ENCODE measurements around the gene TGFBR2.
"Not testable (repeated sequence)": the region's sequence is repeated elsewhere in the genome, so short reads cannot be mapped to it uniquely, and the experiment has no call there.

Gene TGFBR2

DNA sequence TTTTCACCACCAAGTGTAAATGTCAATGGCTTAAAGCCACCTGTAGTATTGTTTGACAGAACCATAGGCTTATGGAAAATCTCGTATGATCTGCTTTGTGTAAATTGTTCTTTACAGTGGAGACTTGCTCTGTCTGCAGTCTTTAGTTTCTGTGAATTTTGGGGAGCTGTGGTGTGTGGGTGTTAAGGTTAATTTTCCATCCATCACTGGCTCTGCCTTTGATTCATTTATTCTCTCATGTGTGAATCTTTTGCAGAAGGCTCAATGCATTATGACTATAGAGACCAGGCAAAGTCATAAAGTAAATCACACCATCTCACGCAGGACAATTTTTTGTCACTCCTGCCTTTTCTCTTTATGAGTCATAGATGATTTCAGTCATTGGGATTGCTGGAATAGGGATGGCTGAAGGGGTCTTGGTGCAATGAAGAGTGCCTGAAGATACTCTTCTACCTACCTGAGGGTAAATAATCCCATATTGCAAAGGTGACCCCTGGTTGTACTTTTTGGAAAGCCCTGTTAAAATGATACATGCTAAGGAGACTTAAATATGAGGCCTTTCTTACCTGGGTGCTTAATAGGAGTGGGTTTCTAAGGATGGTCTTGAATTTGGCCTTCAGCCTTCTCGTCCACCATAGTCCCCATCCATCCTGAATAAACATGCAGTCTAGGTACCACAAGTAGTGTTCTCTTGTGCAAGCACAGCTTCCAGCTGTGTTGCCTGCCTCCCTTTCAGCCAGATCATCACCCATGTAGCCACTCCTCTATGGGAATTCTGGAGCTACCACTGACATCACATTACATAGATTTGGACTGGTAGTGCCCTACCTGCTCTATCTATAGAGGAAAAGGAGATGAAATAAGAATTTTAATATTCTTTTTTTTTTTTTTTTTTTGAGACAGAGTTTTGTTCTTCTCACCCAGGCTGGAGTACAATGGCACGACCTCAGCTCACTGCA, 14.3 kb downstream of the TGFBR2 start:
- DNase-seq: peak in 1 of 2 donors; percentile 43

GRCh38 chr3:30621576-30621975, 15.2 kb downstream of the TGFBR2 start:
- no peak for DNase-seq

- DNase-seq: no peak
Measured at GRCh38 chr3:30622047-30622545, 15.7 kb downstream of the TGFBR2 start.

- DNase-seq: no peak
Measured at GRCh38 chr3:30622790-30623189, 16.4 kb downstream of the TGFBR2 start.

DNA sequence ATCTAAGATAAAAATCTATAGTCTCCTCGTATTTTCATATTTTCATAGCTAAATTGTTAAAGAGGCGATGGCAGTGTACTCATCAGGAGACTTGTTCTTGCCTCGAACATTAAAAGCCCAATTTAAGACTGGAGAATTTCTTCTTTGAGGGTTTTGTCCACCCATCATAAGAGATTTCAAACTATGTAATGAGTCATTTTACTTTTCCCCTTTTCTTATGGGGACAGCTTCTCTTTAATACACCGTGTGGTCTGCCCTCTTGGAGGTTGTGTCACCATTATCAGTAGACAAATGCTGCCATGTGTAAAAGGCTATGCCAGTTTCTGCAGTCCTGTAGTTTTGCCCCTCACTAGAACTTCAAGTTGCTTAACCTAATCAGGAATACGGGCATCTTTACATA, 16.9 kb downstream of the TGFBR2 start:
- no peak for DNase-seq

GRCh38 chr3:30624480-30624879, 18.1 kb downstream of the TGFBR2 start:
- DNase-seq: not testable (repeated sequence)

- DNase-seq: no peak
Measured at GRCh38 chr3:30625541-30626438, 19.4 kb downstream of the TGFBR2 start.

- DNase-seq: no peak
Measured at GRCh38 chr3:30626443-30627180, 20.2 kb downstream of the TGFBR2 start.

GRCh38 chr3:30628205-30628900, 22.0 kb downstream of the TGFBR2 start:
- DNase-seq: peak in 1 of 2 donors; percentile 63

- peak; percentile 55 to 68 for DNase-seq
Measured at GRCh38 chr3:30628901-30629590, 22.6 kb downstream of the TGFBR2 start.

- no peak for DNase-seq
Measured at GRCh38 chr3:30629746-30630145, 23.3 kb downstream of the TGFBR2 start.

GRCh38 chr3:30630238-30631030, 24.0 kb downstream of the TGFBR2 start:
- DNase-seq: no peak

- DNase-seq: peak; percentile 59 to 83
Measured at GRCh38 chr3:30631243-30631904, 25.0 kb downstream of the TGFBR2 start.

DNA sequence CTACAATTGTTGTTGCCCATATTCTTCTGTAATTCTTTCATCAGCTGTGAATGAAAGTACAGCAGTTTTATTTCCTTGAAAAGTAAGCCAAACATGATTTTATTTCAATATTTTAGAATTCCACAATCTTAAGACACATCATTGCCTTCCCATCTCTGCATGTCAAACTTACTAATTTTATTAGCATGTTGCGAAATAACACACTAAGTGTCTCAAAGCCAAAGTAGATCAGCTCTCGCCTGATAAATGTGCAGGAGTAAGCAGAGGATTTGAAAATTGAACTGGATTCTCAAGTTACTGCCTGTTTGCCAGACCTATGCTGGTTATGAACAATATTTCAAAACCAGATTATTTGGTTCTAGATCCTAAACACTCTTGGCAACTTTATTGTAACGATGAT, 25.7 kb downstream of the TGFBR2 start:
- DNase-seq: no peak

DNA sequence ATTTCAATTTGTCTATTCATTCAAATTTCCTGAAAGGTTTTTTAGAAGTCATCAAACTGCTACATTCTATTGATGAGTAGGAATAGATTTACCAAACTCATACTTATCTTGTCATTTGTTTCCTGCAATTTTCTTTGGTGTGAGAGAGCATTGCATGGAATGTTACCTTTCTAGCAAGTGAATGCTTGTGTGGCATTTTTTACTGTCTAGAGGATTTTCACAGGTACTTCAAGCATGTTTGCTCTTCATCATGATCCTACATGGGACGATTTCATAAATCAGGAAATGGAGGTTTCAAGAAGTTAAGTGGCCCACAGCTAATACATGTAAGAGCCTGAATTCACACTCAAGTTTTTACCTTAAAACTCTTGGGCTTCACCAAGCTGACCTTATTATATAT, 26.1 kb downstream of the TGFBR2 start:
- DNase-seq: no peak

DNA sequence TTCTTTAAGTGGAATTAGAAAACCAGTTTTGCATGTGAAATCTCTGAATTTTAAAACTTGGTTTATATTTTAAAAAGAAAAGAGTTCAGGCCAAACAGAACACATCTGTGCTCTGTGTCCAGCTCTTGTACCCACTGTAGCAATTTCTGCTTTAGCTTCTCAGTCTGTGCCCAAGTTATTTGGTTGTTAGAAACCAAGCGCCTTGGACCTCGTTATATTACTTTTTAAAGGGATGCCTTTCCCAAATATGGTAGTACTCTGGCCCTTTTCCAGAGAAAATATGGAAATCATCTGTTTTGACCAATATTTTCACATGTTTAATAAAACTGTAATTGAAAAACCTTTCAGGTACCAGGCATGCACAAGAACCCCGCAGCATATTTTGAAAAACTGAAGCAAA, 27.3 kb downstream of the TGFBR2 start:
- no peak for DNase-seq

- no peak for DNase-seq
Measured at GRCh38 chr3:30634761-30635735, 28.6 kb downstream of the TGFBR2 start.

All from CD4-positive, alpha-beta T cell treated with Interferon alpha-2 for 1 hour (primary cell).